Measurements from ENCODE around the gene ZSCAN30.
A peak's percentile ranks its signal among the peaks of the same experiment; 100 is the strongest.

The ZSCAN30 gene

GRCh38 chr18:35290094-35290735 is at the start of gene ZSCAN30:
Gene ZSCAN30, minus strand, starts transcription at chr18:35290229. Its CDS starts 25,877 bp downstream, at chr18:35264352.
- peak; percentile 98 for DNase-seq (ENCODE audit: low read depth, low spot score)

GRCh38 chr18:35337286-35337685 is 47.3 kb upstream of the ZSCAN30 start:
- DNase-seq (ENCODE audit: low read depth, low spot score): no peak

GRCh38 chr18:35335866-35336265 is 45.8 kb upstream of the ZSCAN30 start:
- no peak for DNase-seq (ENCODE audit: low read depth, low spot score)

- peak; percentile 59 for DNase-seq (ENCODE audit: low read depth, low spot score)
These were observed 44.8 kb upstream of the ZSCAN30 start for GRCh38 chr18:35334821-35335220.

- DNase-seq (ENCODE audit: low read depth, low spot score): no peak
These were observed 44.2 kb upstream of the ZSCAN30 start for GRCh38 chr18:35334212-35334611.

- no peak for DNase-seq (ENCODE audit: low read depth, low spot score)
These were observed 41.5 kb upstream of the ZSCAN30 start for GRCh38 chr18:35331367-35332087.

- no peak for DNase-seq (ENCODE audit: low read depth, low spot score)
These were observed 38.8 kb upstream of the ZSCAN30 start for GRCh38 chr18:35328868-35329267.

GRCh38 chr18:35326695-35327387 is 36.8 kb upstream of the ZSCAN30 start:
- no peak for DNase-seq (ENCODE audit: low read depth, low spot score)

GRCh38 chr18:35324926-35325655 is 35.1 kb upstream of the ZSCAN30 start:
- no peak for DNase-seq (ENCODE audit: low read depth, low spot score)

- DNase-seq (ENCODE audit: low read depth, low spot score): no peak
These were observed 32.7 kb upstream of the ZSCAN30 start for GRCh38 chr18:35322486-35323458.

GRCh38 chr18:35311496-35311895 is 21.5 kb upstream of the ZSCAN30 start:
- DNase-seq (ENCODE audit: low read depth, low spot score): peak; percentile 54

GRCh38 chr18:35306588-35307250 is 16.7 kb upstream of the ZSCAN30 start:
- DNase-seq (ENCODE audit: low read depth, low spot score): no peak

- DNase-seq (ENCODE audit: low read depth, low spot score): no peak
These were observed 13.6 kb upstream of the ZSCAN30 start for GRCh38 chr18:35303610-35304009.

- no peak for DNase-seq (ENCODE audit: low read depth, low spot score)
These were observed 6.0 kb upstream of the ZSCAN30 start for GRCh38 chr18:35296060-35296459.

GRCh38 chr18:35291166-35291565 is 1.1 kb upstream of the ZSCAN30 start:
- no peak for DNase-seq (ENCODE audit: low read depth, low spot score)

- no peak for DNase-seq (ENCODE audit: low read depth, low spot score)
These were observed 319 bp downstream of the ZSCAN30 start for GRCh38 chr18:35289727-35290093.

GRCh38 chr18:35289293-35289692 is 736 bp downstream of the ZSCAN30 start:
- DNase-seq (ENCODE audit: low read depth, low spot score): no peak

- no peak for DNase-seq (ENCODE audit: low read depth, low spot score)
These were observed 5.2 kb downstream of the ZSCAN30 start for GRCh38 chr18:35284841-35285240.

GRCh38 chr18:35283923-35284794 is 5.9 kb downstream of the ZSCAN30 start:
- no peak for DNase-seq (ENCODE audit: low read depth, low spot score)

Measured in astrocyte of the hippocampus (primary cell).